Left lung (tissue), 10 donors: ENCODE data around the gene CCDC57. TPM values are rescaled to one million over a fixed set of nuclear protein-coding genes. Genes with fewer than 3 reads are reported as not detected.

Source experiments
- ATAC-seq: fragments of 200-7000 bp; cut with Tn5 transposase; one replicate; pipeline ENCODE4 v1.9.1; 2020; ENCODE audit warnings: moderate library complexity
- DNase-seq, 4 donors: peaks; one replicate each; pipeline ENCODE4 v3.0.0-alpha.2; 2013 to 2020
- H3K27ac ChIP-seq, 2 donors: fragments of 200-600 bp; sonication (generic) in 1 of 2; one replicate each; pipeline versions ENCODE4 v1.5.0 to v1.8.0; 2020 to 2021
- H3K27me3 ChIP-seq, 2 donors: fragments of 200-600 bp; sonication (generic) in 1 of 2; one replicate each; pipeline versions ENCODE4 v1.5.0 to v1.8.0; 2020 to 2021
- H3K36me3 ChIP-seq, 2 donors: fragments of 200-600 bp; sonication (generic) in 1 of 2; one replicate each; pipeline versions ENCODE4 v1.5.0 to v1.8.0; 2020 to 2021
- H3K4me1 ChIP-seq, 2 donors: fragments of 200-600 bp; one replicate each; pipeline ENCODE4 v1.8.0; 2021
- H3K4me3 ChIP-seq, 2 donors: fragments of 200-600 bp; sonication (generic) in 1 of 2; one replicate each; pipeline versions ENCODE4 v1.5.0 to v1.8.0; 2020 to 2021; ENCODE audit warnings: mild to moderate bottlenecking in 1 of 2
- H3K9me3 ChIP-seq, 2 donors: fragments of 200-600 bp; sonication (generic) in 1 of 2; one replicate each; pipeline versions ENCODE4 v1.5.0 to v1.8.0; 2020 to 2021
- CTCF ChIP-seq, 2 donors: fragments of 200-600 bp; sonication (generic) in 1 of 2; IDR thresholded peaks; one replicate each; pipeline versions ENCODE4 v1.5.0 to v1.8.0; 2021; ENCODE audit warnings: antibody characterized with exemption in 2 of 2
- intact Hi-C, 2 donors: fragments of 100-400 bp; cut with DNase I; formaldehyde crosslinking; loops; one replicate each; pipeline versions ENCODE4 v1.11.2 to v1.14.2; 2022
- polyA plus RNA-seq, 6 donors: library from polyadenylated mRNA; unstranded; fragments of 120-200 nt; gene quantifications; one replicate each; pipeline ENCODE4 v1.2.1, GENCODE V29; 2013; ENCODE audit not compliant: insufficient read length in 6 of 6
- total RNA-seq, 2 donors: library from RNA; stranded (reverse); fragmentation: NEBNext Ultra II Directional; extraction: Animal tissue kit (Norgen Biotek cat#: 25700); gene quantifications; one replicate each; pipeline ENCODE4 v1.2.1, GENCODE V29; 2021
- donor health status: DM: no; HTN: yes; CAD: no.
- donor health status: DM: no; HTN: no; CAD: no.

CCDC57 gene
- total and polyA plus RNA-seq, 8 donors: 41.7 to 73.4 (median 59.8) TPM

- intact Hi-C loops: no loop called here
- Histone ChIP-seq H3K36me3 (no peaks in the 10 kb centered on the region), H3K9me3 (no peaks in the 10 kb centered on the region), H3K27ac (peak overlapping the region; percentile 84 to 87), H3K4me3 (peak overlapping the region in 1 of 2 donors; percentile 37), H3K27me3 (no peaks in the 10 kb centered on the region), H3K4me1 (peaks cover 28 to 57% of the 10 kb centered on the region in 2 donors)
- DNase-seq (no peak), ATAC-seq (peak; percentile 34)
- no peak for TF ChIP-seq CTCF (IDR thresholded peaks at IDR 0.05)
Measured at GRCh38 chr17:82106688-82107305, 105.8 kb downstream of the CCDC57 start.

- no peaks in the 10 kb centered on the region for H3K36me3 ChIP-seq
- peaks cover 28 to 64% of the 10 kb centered on the region in 2 donors for H3K4me1 ChIP-seq
- ATAC-seq (peak; percentile 78), DNase-seq (peak; percentile 33 to 91 (median 66))
- H3K27me3 ChIP-seq: no peaks in the 10 kb centered on the region
- intact Hi-C loops: no loop called here
- peak in 1 of 2 donors; percentile 54 for TF ChIP-seq CTCF (IDR thresholded peaks at IDR 0.05)
- no peaks in the 10 kb centered on the region for H3K9me3 ChIP-seq
- H3K27ac ChIP-seq: peak overlapping the region; percentile 84 to 87
- peak overlapping the region; percentile 6 to 37 for H3K4me3 ChIP-seq
Measured at GRCh38 chr17:82105882-82106687, 106.6 kb downstream of the CCDC57 start.

- intact Hi-C loops: no loop called here
- no peak for DNase-seq
- no peaks in the 10 kb centered on the region for H3K36me3 ChIP-seq
- H3K27me3 ChIP-seq: no peaks in the 10 kb centered on the region
- ATAC-seq: no peak
- TF ChIP-seq CTCF (IDR thresholded peaks at IDR 0.05): no peak
- H3K9me3 ChIP-seq: no peaks in the 10 kb centered on the region
- H3K27ac ChIP-seq: peak overlapping the region; percentile 84 to 87
- peak overlapping the region in 1 of 2 donors; percentile 37 for H3K4me3 ChIP-seq
- peaks cover 28 to 65% of the 10 kb centered on the region in 2 donors for H3K4me1 ChIP-seq
Measured at GRCh38 chr17:82105417-82105881, 107.2 kb downstream of the CCDC57 start.

GRCh38 chr17:82104797-82105416 is 107.7 kb downstream of the CCDC57 start:
- no peak for DNase-seq
- H3K36me3 ChIP-seq: no peaks in the 10 kb centered on the region
- H3K27me3 ChIP-seq: no peaks in the 10 kb centered on the region
- peak overlapping the region in 1 of 2 donors; percentile 84 for H3K27ac ChIP-seq
- intact Hi-C loops: no loop called here
- H3K9me3 ChIP-seq: no peaks in the 10 kb centered on the region
- H3K4me1 ChIP-seq: peaks cover 28 to 70% of the 10 kb centered on the region in 2 donors
- no peak for TF ChIP-seq CTCF (IDR thresholded peaks at IDR 0.05)
- no peak overlapping the region for H3K4me3 ChIP-seq
- no peak for ATAC-seq
